Measurements from ENCODE around the gene PRH2.

The PRH2 gene

GRCh38 chr12:10965476-10965875, 36.4 kb downstream of the PRH2 start:
- no peak for DNase-seq

GRCh38 chr12:10966314-10966713, 37.3 kb downstream of the PRH2 start:
- no peak for DNase-seq

GRCh38 chr12:10967409-10967808, 38.4 kb downstream of the PRH2 start:
- DNase-seq: no peak

GRCh38 chr12:10968765-10969456, 39.9 kb downstream of the PRH2 start:
- no peak for DNase-seq

GRCh38 chr12:10974965-10975364, 45.9 kb downstream of the PRH2 start:
- DNase-seq: no peak

- DNase-seq: no peak
These were observed 53.2 kb downstream of the PRH2 start for GRCh38 chr12:10982244-10982643.
